KOPT-K1 (cell line): ENCODE results near the gene DSCAM.

ENCODE experiments used
- H3K27ac ChIP-seq: fragments of 200-600 bp; sonication (generic); 2 replicates; pipeline ENCODE4 v1.5.1; 2016; ENCODE audit warnings: antibody characterized with exemption, mild to moderate bottlenecking, low read depth, low read length; ENCODE audit not compliant: poor library complexity, severe bottlenecking
- H3K36me3 ChIP-seq: fragments of 200-600 bp; sonication (generic); 2 replicates; pipeline ENCODE4 v1.5.1; 2017; ENCODE audit warnings: antibody characterized with exemption, mild to moderate bottlenecking, low read length, moderate library complexity; ENCODE audit not compliant: insufficient read depth
- H3K9me3 ChIP-seq: fragments of 200-600 bp; sonication (generic); 2 replicates; pipeline ENCODE4 v1.5.1; 2017; ENCODE audit warnings: antibody characterized with exemption, low read length, mild to moderate bottlenecking; ENCODE audit not compliant: insufficient read depth, poor library complexity, severe bottlenecking

Gene DSCAM

GRCh38 chr21:40847951-40848350, 993 bp upstream of the DSCAM start:
- no peaks in the 10 kb centered on the region for H3K9me3 ChIP-seq
- no peak overlapping the region for H3K27ac ChIP-seq
- H3K36me3 ChIP-seq, result no peaks in the 10 kb centered on the region

DNA sequence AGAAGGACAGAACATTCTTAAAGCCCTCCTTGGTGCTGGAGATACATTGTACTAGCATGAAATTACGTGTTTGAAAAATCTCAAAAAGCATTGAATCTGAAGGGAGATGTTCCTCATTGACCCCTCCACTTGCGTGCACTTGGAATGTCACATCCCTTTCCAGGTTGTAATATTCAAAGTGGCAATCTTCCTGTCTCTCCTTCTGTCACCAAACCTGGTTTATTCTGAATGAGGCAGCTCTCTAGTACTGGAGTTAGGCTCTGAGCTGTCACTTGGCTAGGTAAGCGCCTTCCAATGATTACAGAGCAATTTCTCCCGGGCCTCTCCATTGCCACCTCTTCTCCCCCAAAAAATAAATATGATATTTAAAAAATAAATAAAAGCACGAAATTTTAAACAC, 855 bp downstream of the DSCAM start:
- no peaks in the 10 kb centered on the region for H3K36me3 ChIP-seq
- H3K27ac ChIP-seq, result no peak overlapping the region
- no peaks in the 10 kb centered on the region for H3K9me3 ChIP-seq

DNA sequence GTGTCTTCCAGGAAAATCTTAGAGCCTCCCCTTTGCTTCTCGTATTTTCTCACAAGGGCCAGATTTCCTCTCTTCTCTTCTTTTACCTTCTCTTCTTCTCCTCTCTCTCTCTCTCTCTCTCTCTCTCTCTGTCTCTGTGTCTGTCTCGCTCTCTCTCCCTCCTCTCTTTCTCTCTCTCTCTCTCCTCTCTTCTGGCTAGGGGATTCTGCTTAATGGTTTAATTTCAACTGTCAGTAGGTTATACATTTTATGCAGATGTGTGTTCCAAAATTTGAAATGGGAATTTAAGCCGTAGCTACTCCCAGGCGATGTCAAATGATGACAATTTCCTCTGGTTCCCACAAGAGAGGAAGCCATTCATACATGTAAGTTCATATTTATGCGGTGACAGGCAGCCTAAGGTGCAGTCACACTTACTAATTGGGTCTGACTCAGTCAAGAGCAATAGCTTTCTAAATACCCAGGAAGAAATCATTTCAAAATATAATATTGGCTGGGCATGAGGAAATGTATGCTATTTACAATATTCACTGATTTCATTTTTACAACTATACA, 1.4 kb downstream of the DSCAM start:
- Histone ChIP-seq H3K9me3 (no peaks in the 10 kb centered on the region), H3K36me3 (no peaks in the 10 kb centered on the region), H3K27ac (no peak overlapping the region)

DNA sequence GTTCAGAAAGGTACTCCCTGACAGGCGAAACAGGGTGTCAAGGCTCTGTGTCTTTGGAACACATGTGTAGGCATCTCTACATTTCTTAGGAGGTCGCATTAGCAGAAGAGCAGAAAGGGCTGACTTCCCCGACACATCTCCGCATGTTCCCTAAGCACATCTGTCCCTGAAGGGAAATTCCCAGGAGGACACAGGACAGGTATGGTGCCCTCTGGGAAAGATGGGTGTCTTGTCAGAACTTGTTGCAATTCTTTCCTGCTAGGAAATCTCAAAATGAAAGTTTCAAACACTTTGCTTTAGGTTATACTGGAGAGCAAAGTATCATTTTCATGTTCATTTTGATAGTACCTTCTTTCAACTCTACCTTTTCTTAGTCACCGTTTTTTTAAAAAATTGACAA, 2.0 kb downstream of the DSCAM start:
- Histone ChIP-seq H3K36me3 (no peaks in the 10 kb centered on the region), H3K27ac (no peak overlapping the region), H3K9me3 (no peaks in the 10 kb centered on the region)

GRCh38 chr21:40842197-40842552, 4.8 kb downstream of the DSCAM start:
- H3K9me3 ChIP-seq, result no peaks in the 10 kb centered on the region
- no peak overlapping the region for H3K27ac ChIP-seq
- H3K36me3 ChIP-seq, result no peaks in the 10 kb centered on the region

- no peaks in the 10 kb centered on the region for H3K36me3 ChIP-seq
- H3K27ac ChIP-seq, result no peak overlapping the region
- no peaks in the 10 kb centered on the region for H3K9me3 ChIP-seq
These were observed 5.3 kb downstream of the DSCAM start for GRCh38 chr21:40841524-40842196.

DNA sequence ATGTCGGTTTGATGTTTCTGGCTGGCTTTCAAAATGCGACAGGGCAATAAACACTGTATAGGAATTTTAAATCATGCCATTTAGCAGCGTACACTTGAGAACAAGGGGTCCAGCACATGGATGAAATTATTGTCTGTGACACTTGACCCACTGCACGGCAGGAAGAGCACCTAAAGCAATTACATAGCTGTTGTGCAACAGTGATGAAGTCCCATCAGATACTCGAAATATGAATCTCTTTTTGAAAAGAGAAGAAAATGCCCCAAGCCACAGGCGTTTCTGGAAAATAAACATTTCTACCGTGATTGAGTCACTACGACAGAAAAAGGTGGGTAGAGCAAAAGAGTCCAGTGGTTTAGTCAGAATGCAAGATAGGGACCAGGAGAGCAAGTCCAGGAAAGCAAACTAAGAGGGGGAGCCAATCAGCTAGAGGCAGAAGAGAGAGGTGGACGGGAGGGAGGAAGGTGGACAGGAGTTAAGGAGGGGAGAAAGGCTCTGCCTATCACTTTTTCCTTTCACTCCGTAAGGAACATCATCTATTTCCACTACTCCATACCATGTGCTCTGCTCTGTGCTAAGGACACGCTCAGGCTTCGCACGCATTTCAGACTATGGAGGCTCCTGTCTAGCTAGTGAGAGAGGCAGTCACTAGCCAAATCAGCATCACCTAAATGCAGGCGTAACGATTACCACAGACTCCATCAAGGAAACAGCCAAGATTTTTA, 6.4 kb downstream of the DSCAM start:
- no peaks in the 10 kb centered on the region for H3K36me3 ChIP-seq
- no peak overlapping the region for H3K27ac ChIP-seq
- H3K9me3 ChIP-seq, result no peaks in the 10 kb centered on the region

DNA sequence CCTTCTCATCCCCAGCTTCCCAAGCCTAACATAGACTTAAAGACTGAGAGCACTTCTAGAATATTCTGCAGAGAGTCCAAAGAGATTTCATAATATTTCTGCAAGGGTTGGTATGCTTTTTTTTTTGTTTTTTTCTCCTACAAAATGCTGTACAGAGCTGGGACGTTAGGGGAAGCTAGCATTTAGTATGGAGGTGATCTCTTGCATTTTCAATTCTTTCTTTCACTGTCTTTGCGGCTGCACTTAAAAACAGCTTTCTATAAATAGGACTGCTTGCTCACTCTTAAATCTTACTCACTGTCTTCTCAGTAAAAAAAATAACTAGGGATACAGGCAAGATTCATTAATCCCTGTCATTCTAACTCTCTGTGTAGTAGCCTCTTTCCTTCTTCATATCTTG, 7.4 kb downstream of the DSCAM start:
- Histone ChIP-seq H3K9me3 (no peaks in the 10 kb centered on the region), H3K36me3 (no peaks in the 10 kb centered on the region), H3K27ac (no peak overlapping the region)

GRCh38 chr21:40837456-40837855, 9.5 kb downstream of the DSCAM start:
- H3K27ac ChIP-seq, result no peak overlapping the region
- no peaks in the 10 kb centered on the region for H3K9me3 ChIP-seq
- H3K36me3 ChIP-seq, result no peaks in the 10 kb centered on the region

DNA sequence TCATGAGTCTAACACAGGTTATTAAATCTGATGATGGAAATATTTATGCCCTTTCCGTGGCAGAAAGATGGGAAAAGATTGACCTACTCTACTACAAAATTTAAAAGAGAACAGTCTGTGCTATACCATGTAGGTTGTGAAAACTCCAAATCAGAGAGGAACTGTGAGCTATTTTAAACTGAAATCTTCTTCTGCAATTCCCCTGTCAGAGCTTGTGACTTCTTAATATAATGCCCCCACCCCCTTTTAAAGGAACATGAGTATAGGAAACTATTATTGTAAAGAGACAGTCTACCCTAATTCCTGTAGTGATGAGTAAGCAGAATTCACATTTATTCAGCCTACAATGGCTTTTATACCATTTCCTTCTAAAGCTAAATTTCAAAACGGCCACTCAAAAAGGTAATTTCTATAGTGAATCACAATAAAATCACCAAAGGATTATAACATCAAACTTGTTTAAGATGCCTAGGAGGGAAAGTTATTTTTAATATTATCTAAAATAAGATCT, 11.7 kb downstream of the DSCAM start:
- no peak overlapping the region for H3K27ac ChIP-seq
- no peaks in the 10 kb centered on the region for H3K36me3 ChIP-seq
- no peaks in the 10 kb centered on the region for H3K9me3 ChIP-seq

DNA sequence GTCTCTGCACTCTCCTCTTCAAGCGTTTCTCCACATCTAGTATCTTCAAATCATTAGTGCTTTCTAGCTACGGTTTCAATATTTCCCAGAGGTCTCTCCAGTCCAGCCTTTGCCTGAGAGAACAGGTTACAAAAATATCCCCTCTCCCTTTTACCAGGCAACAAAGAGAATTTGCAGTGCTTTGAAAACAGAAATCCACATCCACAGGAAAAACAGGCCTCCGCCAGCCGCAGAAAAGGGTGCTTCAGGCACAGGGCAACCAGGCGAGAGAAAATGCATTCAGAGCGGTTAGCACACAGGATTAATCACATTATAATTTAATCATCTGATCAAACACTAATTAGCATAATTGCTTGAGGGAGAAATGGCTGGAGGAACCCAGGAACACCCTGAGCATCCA, 13.8 kb downstream of the DSCAM start:
- Histone ChIP-seq H3K36me3 (no peaks in the 10 kb centered on the region), H3K27ac (no peak overlapping the region), H3K9me3 (no peaks in the 10 kb centered on the region)

- Histone ChIP-seq H3K36me3 (no peaks in the 10 kb centered on the region), H3K27ac (no peak overlapping the region)
These were observed 14.6 kb downstream of the DSCAM start for GRCh38 chr21:40832316-40832715.

DNA sequence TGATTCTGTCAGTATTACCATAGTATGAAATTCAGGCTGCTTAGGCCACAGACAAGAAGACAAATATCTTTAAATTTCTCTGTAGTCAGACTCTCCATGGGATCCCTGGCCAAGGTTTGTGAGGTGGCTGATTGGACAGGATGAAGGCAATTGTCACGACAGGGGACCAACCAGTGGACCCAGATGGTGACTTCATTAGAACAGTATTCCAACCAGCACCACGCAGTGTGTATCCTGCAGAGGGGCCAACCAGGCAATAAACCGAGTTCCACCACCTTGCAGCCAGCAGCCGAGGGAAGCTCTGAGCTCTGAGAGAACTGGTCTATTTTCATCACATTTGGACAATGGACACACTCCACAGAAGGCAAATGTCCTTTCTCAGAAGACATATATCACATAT, 16.1 kb downstream of the DSCAM start:
- Histone ChIP-seq H3K9me3 (no peaks in the 10 kb centered on the region), H3K36me3 (no peaks in the 10 kb centered on the region), H3K27ac (no peak overlapping the region)

More at GRCh38 chr21:40832316-40832715, 14.6 kb downstream of the DSCAM start:
- H3K9me3 ChIP-seq, result no peaks in the 10 kb centered on the region

DNA sequence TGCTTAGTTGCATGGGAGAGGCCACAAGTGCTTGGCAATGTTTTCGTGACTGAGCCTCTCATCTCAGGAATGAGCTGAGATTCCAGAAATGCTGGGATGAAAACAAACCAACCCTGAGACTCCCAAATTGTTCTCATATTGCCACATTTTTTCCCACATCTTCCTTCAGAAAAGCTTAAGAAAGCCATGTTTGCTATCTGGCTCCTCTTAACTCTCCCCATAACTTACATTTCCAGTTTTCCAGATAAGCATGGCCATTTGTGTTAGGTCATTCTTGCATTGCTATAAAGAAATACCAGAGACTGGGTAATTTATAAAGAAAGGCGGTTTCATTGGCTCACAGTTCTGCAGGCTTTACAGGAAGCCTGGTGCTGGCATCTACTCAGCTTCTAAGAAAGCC, 17.2 kb downstream of the DSCAM start:
- Histone ChIP-seq H3K9me3 (no peaks in the 10 kb centered on the region), H3K36me3 (no peaks in the 10 kb centered on the region), H3K27ac (no peak overlapping the region)

DNA sequence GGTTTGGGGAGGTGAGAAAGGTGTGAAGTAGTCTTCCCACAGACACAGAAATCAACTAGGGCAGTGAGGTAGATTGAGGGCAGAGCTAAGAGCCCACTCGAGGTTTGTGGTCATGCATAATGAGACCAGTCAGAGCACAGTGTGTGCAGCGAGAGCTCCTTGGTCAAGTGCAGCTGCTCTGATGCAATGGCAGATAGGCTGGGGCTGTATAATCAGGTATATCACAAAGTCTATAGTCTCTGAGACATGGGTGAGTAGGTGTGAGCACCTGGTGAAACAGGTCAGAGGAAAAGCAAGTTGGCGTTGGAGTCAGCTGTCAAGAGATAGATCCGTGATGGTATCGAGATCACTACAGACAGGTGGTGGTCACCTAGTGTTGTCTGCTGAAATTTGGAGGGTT, 17.6 kb downstream of the DSCAM start:
- H3K9me3 ChIP-seq, result no peaks in the 10 kb centered on the region
- no peaks in the 10 kb centered on the region for H3K36me3 ChIP-seq
- H3K27ac ChIP-seq, result no peak overlapping the region

DNA sequence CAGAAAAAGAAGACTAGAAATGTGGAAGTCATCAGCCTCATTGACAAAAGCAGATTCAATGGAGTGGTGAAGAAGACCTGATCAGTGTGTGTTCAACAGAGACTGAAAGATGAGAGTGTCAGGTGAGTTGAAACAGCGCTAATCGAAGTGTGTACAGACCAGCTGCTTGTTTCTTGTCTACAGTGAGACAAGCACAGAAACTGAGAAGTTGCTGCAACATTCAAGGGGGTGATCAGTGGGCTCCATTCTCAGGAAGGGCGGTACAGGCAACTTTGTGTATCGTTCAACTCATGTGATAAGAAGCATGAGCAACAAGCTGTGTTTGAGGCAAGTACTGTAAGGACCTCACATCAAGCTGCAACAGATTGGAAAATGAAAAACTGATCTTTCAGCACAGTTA, 19.4 kb downstream of the DSCAM start:
- Histone ChIP-seq H3K27ac (no peak overlapping the region), H3K9me3 (no peaks in the 10 kb centered on the region), H3K36me3 (no peaks in the 10 kb centered on the region)
